ENCODE measurements around the gene CD84. TPM values are rescaled to one million over a fixed set of nuclear protein-coding genes. Genes with fewer than 3 reads are reported as not detected.
A peak's percentile ranks its signal among the peaks of the same experiment; 100 is the strongest.

Gene CD84
- total RNA-seq, 2 experiments from 2014 or later: 32.7 to 36.9 TPM

GRCh38 chr1:160578175-160578524 is 1.1 kb downstream of the CD84 start:
- Mint-ChIP-seq H3K27me3 (no peaks in the 10 kb centered on the region), H3K36me3 (ENCODE audit: low read depth) (peaks cover 24% of the 10 kb centered on the region), H3K4me1 (ENCODE audit: low read depth) (peaks cover 95% of the 10 kb centered on the region), H3K27ac (peak overlapping the region; percentile 87), H3K9me3 (peaks cover 2% of the 10 kb centered on the region), H3K4me3 (peak overlapping the region; percentile 94)
- H3K4me3 ChIP-seq (ENCODE audit: low read length): peak overlapping the region; percentile 56
- CTCF ChIA-PET: interaction anchor here (1.0 to 2.0 kb wide), 5 partner anchors 10 to 197 kb away, joined by 3 to 9 read pairs (median 4); no protein-coding TSS in a partner anchor
- intact Hi-C loops (cut with DNase I, micrococcal nuclease): loop anchor here in 1 of 2 experiments (1.0 to 5.0 kb wide), 3 partner anchors 10 to 56 kb away; partner anchors contain the start of gene SLAMF6
- H3K36me3 ChIP-seq (ENCODE audit: insufficient read depth, low read length): no peaks in the 10 kb centered on the region
- POLR2A ChIA-PET: interaction anchor here (0.9 to 9.0 kb wide), 13 partner anchors 13 to 149 kb away, joined by 3 to 189 read pairs (median 5); partner anchors contain the start of gene SLAMF6
- H3K27me3 ChIP-seq (ENCODE audit: control insufficient read depth in 1 of 2, insufficient read depth in 2 of 2, low read length in 2 of 2): no peaks in the 10 kb centered on the region
- H3K27ac ChIP-seq (ENCODE audit: low read depth in 1 of 2, low read length in 2 of 2): peak overlapping the region; percentile 60 to 61
- ATAC-seq (ENCODE audit: poor library complexity) (no peak), DNase-seq (peak in 2 of 14 experiments; percentile 49 to 57)
- no peak for TF ChIP-seq CTCF (IDR thresholded peaks at IDR 0.05)
- peaks cover 54% of the 10 kb centered on the region for H3K4me1 ChIP-seq (ENCODE audit: insufficient read depth, low read length)
- no peaks in the 10 kb centered on the region for H3K9me3 ChIP-seq (ENCODE audit: control insufficient read depth in 1 of 2, insufficient read depth in 1 of 2, low read length in 2 of 2)

DNA sequence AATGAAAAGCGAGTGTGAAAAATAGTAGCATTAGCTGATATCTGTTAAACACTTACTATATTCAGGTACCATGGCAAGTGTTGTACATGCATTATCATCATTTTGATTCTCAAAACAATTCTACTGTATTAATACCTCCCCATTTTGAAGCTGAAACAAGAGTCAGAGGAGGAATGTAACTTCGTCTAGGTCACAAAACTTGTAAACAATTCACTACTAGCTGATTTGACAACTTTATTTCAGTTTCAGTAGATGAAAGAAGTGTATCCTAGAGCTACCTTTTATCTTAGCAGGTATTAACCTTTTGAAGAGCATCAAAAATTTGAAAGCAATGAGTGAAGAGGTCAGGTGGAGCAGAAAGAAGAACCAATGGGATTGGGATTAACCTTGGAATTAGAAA is 1.6 kb downstream of the CD84 start:
- Histone ChIP-seq H3K9me3 (ENCODE audit: control insufficient read depth in 1 of 2, insufficient read depth in 1 of 2, low read length in 2 of 2) (no peaks in the 10 kb centered on the region), H3K4me1 (ENCODE audit: insufficient read depth, low read length) (peaks cover 58% of the 10 kb centered on the region), H3K4me3 (ENCODE audit: low read length) (peak overlapping the region; percentile 56), H3K27ac (ENCODE audit: low read depth in 1 of 2, low read length in 2 of 2) (peak overlapping the region; percentile 25 to 60), H3K36me3 (ENCODE audit: insufficient read depth, low read length) (peaks cover 2% of the 10 kb centered on the region), H3K27me3 (ENCODE audit: control insufficient read depth in 1 of 2, insufficient read depth in 2 of 2, low read length in 2 of 2) (no peaks in the 10 kb centered on the region)
- no peak for TF ChIP-seq CTCF (IDR thresholded peaks at IDR 0.05)
- ATAC-seq (ENCODE audit: poor library complexity) (no peak), DNase-seq (no peak)
- Mint-ChIP-seq H3K9me3 (no peaks in the 10 kb centered on the region), H3K36me3 (ENCODE audit: low read depth) (peaks cover 24% of the 10 kb centered on the region), H3K4me3 (peak overlapping the region; percentile 94), H3K4me1 (ENCODE audit: low read depth) (peaks cover 98% of the 10 kb centered on the region), H3K27ac (peak overlapping the region; percentile 87), H3K27me3 (no peaks in the 10 kb centered on the region)
- intact Hi-C loops (cut with DNase I, micrococcal nuclease): loop anchor here in 1 of 2 experiments (1.0 to 5.0 kb wide), 4 partner anchors 9 to 55 kb away; partner anchors contain the start of gene SLAMF6
- POLR2A ChIA-PET: interaction anchor here (0.6 to 9.0 kb wide), 15 partner anchors 13 to 234 kb away, joined by 3 to 189 read pairs (median 4); partner anchors contain the start of gene SLAMF6
- CTCF ChIA-PET: interaction anchor here (1.0 to 3.2 kb wide), 5 partner anchors 9 to 196 kb away, joined by 3 to 13 read pairs (median 8); no protein-coding TSS in a partner anchor

DNA sequence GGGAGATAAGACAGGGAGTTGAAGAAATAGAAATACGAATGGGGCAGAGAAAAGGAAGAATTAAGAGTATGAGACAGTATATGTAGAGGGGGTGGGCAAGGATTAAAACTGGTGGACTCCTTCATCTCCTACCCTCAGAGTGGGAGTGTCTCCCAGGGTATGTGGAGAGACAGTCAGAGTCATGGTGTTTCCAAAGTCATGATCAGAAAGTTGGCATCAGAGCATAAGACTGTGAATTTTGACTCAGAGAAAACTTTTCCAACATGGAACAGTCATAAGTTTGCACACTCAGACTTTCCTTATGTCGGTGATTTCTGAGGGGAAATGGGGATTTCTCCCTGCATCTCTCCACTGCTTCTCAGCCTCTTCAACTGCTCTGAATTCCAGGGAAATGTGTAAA is 2.4 kb downstream of the CD84 start:
- DNase-seq (no peak), ATAC-seq (ENCODE audit: poor library complexity) (no peak)
- TF ChIP-seq CTCF (IDR thresholded peaks at IDR 0.05): no peak
- Mint-ChIP-seq H3K9me3 (no peaks in the 10 kb centered on the region), H3K4me3 (peak overlapping the region; percentile 94), H3K27ac (peak overlapping the region; percentile 87), H3K27me3 (no peaks in the 10 kb centered on the region), H3K36me3 (ENCODE audit: low read depth) (peaks cover 29% of the 10 kb centered on the region), H3K4me1 (ENCODE audit: low read depth) (peaks cover 100% of the 10 kb centered on the region)
- no peaks in the 10 kb centered on the region for H3K27me3 ChIP-seq (ENCODE audit: control insufficient read depth in 1 of 2, insufficient read depth in 2 of 2, low read length in 2 of 2)
- H3K4me1 ChIP-seq (ENCODE audit: insufficient read depth, low read length): peaks cover 64% of the 10 kb centered on the region
- ChIA-PET CTCF (interaction anchor here (1.5 to 3.2 kb wide), 2 partner anchors 9 to 12 kb away, joined by 8 to 13 read pairs; no protein-coding TSS in a partner anchor), POLR2A (interaction anchor here (0.8 to 9.0 kb wide), 9 partner anchors 8 to 94 kb away, joined by 3 to 189 read pairs (median 4); no protein-coding TSS in a partner anchor)
- no peaks in the 10 kb centered on the region for H3K9me3 ChIP-seq (ENCODE audit: control insufficient read depth in 1 of 2, insufficient read depth in 1 of 2, low read length in 2 of 2)
- H3K4me3 ChIP-seq (ENCODE audit: low read length): peak overlapping the region; percentile 56
- peaks cover 5% of the 10 kb centered on the region for H3K36me3 ChIP-seq (ENCODE audit: insufficient read depth, low read length)
- intact Hi-C loops (cut with DNase I, micrococcal nuclease): loop anchor here in 1 of 2 experiments (2.0 to 5.0 kb wide), 2 partner anchors 16 to 55 kb away; partner anchors contain the start of gene SLAMF6
- H3K27ac ChIP-seq (ENCODE audit: low read depth in 1 of 2, low read length in 2 of 2): peak overlapping the region; percentile 39 to 60
